ENCODE results near the gene AKR1C3. TPM values are rescaled to one million over a fixed set of nuclear protein-coding genes. Genes with fewer than 3 reads are reported as not detected.
"Not testable (repeated sequence)": the region's sequence is repeated elsewhere in the genome, so short reads cannot be mapped to it uniquely, and the experiment has no call there.

Gene AKR1C3
- total RNA-seq, 1 donor from 2014 or later: 0.50 TPM

DNA sequence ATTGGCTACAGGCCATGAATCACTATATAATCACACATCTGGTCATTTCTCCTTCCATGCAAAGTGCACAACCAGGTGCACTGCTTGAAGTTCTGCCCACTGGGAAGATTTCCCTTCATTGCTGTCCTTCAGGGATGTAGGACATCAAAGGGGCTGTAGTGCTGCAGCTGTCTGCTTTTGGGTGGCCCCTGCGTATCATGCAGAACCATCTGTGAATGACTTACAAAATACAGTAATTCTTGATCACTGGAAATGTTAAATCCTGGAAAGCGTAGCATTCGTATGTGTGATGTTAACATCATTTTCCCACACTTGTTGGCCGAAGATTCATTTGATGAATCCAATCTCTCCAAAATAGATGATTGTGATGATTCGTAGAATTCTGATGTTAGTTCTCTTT, 22.4 kb downstream of the AKR1C3 start:
- no peaks in the 10 kb centered on the region for H3K36me3 Mint-ChIP-seq (ENCODE audit: low read depth)
- no peaks in the 10 kb centered on the region for H3K4me1 Mint-ChIP-seq (ENCODE audit: low read depth)

DNA sequence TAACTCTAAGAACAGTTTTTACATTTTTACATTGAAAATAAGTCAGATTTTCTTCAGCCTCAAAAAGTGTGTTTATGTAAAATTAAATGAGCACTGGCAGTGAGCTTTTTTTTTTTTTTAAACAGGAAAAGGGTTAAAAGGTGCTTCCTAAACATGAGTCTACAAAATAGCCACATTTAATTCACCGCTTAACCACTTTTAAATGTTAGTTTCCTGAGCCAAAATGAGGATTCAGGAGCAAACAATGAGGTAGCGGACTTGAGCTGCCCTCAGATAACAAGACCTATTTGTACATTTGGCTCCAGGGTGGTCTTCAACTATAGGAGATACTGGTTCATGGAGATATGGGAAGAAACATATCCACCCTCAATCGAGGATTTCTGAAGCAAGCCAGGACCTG, 22.8 kb downstream of the AKR1C3 start:
- no peak overlapping the region for H3K27ac Mint-ChIP-seq (ENCODE audit: unreplicated experiment)
- H3K36me3 Mint-ChIP-seq (ENCODE audit: low read depth): no peaks in the 10 kb centered on the region

More for the DNA sequence above, 22.4 kb downstream of the AKR1C3 start:
- no peaks in the 10 kb centered on the region for H3K27me3 Mint-ChIP-seq (ENCODE audit: low read depth)
- no peak for DNase-seq (ENCODE audit: low spot score)
- no peak overlapping the region for H3K27ac Mint-ChIP-seq (ENCODE audit: unreplicated experiment)
- peaks cover 25% of the 10 kb centered on the region for H3K9me3 Mint-ChIP-seq (ENCODE audit: low read depth)
- no peak overlapping the region for H3K4me3 Mint-ChIP-seq (ENCODE audit: unreplicated experiment)
- TF ChIP-seq, protein P1, sequence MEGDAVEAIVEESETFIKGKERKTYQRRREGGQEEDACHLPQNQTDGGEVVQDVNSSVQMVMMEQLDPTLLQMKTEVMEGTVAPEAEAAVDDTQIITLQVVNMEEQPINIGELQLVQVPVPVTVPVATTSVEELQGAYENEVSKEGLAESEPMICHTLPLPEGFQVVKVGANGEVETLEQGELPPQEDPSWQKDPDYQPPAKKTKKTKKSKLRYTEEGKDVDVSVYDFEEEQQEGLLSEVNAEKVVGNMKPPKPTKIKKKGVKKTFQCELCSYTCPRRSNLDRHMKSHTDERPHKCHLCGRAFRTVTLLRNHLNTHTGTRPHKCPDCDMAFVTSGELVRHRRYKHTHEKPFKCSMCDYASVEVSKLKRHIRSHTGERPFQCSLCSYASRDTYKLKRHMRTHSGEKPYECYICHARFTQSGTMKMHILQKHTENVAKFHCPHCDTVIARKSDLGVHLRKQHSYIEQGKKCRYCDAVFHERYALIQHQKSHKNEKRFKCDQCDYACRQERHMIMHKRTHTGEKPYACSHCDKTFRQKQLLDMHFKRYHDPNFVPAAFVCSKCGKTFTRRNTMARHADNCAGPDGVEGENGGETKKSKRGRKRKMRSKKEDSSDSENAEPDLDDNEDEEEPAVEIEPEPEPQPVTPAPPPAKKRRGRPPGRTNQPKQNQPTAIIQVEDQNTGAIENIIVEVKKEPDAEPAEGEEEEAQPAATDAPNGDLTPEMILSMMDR (IDR thresholded peaks at IDR 0.05): no peak

DNA sequence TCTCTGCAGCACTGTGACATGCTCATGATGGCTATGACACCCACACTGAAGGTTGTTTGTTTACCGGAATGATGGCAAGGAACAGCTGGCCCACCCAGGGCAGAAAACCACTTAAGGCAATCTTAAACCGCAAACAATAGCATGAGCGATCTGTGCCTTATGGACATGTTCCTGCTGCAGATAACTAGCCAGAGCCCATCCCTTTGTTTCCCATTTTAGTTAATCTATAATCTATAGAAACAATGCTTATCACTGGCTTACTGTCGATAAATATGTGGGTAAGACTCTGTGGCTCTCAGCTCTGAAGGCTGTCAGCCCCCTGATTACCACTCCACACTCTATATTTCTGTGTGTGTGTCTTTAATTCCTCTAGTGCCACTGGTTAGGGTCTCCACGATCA, 25.8 kb downstream of the AKR1C3 start:
- DNase-seq (ENCODE audit: low spot score); H3K4me1 Mint-ChIP-seq (ENCODE audit: low read depth); H3K27me3 Mint-ChIP-seq (ENCODE audit: low read depth); H3K27ac Mint-ChIP-seq (ENCODE audit: unreplicated experiment); H3K4me3 Mint-ChIP-seq (ENCODE audit: unreplicated experiment); H3K36me3 Mint-ChIP-seq (ENCODE audit: low read depth): not testable (repeated sequence)
- H3K9me3 Mint-ChIP-seq (ENCODE audit: low read depth): peaks cover 27% of the 10 kb centered on the region

More for the DNA sequence above, 22.8 kb downstream of the AKR1C3 start:
- H3K27me3 Mint-ChIP-seq (ENCODE audit: low read depth): no peaks in the 10 kb centered on the region
- peaks cover 25% of the 10 kb centered on the region for H3K9me3 Mint-ChIP-seq (ENCODE audit: low read depth)
- no peaks in the 10 kb centered on the region for H3K4me1 Mint-ChIP-seq (ENCODE audit: low read depth)
- DNase-seq (ENCODE audit: low spot score): no peak
- TF ChIP-seq, protein P1 (IDR thresholded peaks at IDR 0.05): no peak
- H3K4me3 Mint-ChIP-seq (ENCODE audit: unreplicated experiment): no peak overlapping the region

DNA sequence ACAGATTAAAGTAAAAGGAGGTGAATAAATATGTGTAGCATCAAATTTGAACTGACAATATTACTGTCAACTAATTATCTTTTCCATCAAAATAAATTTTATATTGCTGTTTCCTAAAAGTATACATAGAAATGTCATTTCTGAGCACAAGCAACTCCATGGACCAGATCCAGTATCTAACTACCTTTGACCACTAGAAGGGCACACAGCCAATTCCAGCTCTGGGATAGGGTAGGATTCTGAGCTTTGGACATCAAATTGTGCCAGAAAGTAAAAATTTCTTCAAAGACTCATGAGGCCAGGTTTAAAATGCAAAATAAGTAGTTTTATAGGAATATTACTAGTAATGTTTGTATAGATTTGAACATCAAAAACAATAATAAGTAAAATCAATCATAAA, 29.7 kb downstream of the AKR1C3 start:
- Mint-ChIP-seq H3K36me3 (ENCODE audit: low read depth) (no peaks in the 10 kb centered on the region), H3K9me3 (ENCODE audit: low read depth) (peaks cover 29% of the 10 kb centered on the region), H3K4me3 (ENCODE audit: unreplicated experiment) (no peak overlapping the region), H3K27me3 (ENCODE audit: low read depth) (no peaks in the 10 kb centered on the region), H3K27ac (ENCODE audit: unreplicated experiment) (no peak overlapping the region), H3K4me1 (ENCODE audit: low read depth) (no peaks in the 10 kb centered on the region)
- DNase-seq (ENCODE audit: low spot score): no peak
- TF ChIP-seq, protein P1 (IDR thresholded peaks at IDR 0.05): no peak

DNA sequence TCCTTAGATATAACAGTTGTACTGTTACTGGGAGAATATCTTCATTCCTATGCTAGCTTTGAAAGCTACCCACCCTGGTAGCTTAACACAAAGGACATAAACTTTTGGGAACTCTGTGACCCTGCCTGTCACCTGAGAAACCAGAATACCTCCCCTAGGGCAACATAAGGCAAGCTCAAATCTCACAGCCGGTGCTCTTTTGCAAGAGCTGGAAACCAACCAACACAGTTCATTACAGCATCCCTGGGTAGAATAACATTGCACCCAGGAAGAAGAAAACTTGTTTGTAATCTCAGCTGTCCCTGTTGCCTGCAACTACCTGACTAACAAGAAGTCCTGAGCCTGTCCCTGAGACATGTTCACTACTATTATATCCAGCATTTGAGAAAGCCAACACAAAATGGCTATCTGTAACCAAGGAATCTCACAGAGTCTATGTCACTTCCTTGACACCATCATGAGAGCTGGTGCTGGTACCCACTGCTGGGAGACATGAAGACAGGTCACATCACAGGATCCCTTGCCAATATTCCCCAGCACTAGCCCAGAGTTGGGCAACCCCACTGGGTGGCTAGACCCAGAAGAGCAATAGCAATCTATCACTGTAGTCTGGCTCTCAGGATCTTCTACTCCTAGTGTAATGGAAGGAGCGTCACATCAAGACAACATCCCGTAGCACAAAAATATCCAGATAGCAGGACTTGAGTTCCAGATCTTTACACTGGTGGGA, 31.3 kb downstream of the AKR1C3 start:
- Mint-ChIP-seq H3K27me3 (ENCODE audit: low read depth) (peaks cover 3% of the 10 kb centered on the region), H3K4me1 (ENCODE audit: low read depth) (no peaks in the 10 kb centered on the region), H3K9me3 (ENCODE audit: low read depth) (peaks cover 25% of the 10 kb centered on the region)

More for the DNA sequence above, 31.3 kb downstream of the AKR1C3 start:
- no peak for DNase-seq (ENCODE audit: low spot score)
- TF ChIP-seq, protein P1 (IDR thresholded peaks at IDR 0.05): no peak
- Mint-ChIP-seq H3K4me3 (ENCODE audit: unreplicated experiment) (no peak overlapping the region), H3K27ac (ENCODE audit: unreplicated experiment) (no peak overlapping the region), H3K36me3 (ENCODE audit: low read depth) (no peaks in the 10 kb centered on the region)

Data from chondrocyte (in vitro differentiated cells).